GM18909 (cell line): ENCODE results near the gene VWA2.
A peak's percentile ranks its signal among the peaks of the same experiment; 100 is the strongest.

ENCODE experiments used
- ATAC-seq: cut with Tn5 transposase; IDR thresholded peaks from one replicate; pipeline ENCODE4 v1.9.1; 2021; ENCODE audit warnings: mild to moderate bottlenecking; ENCODE audit not compliant: unreplicated experiment, poor library complexity

VWA2 gene

GRCh38 chr10:114239117-114239993 is at the start of gene VWA2:
Gene VWA2, plus strand, starts transcription at chr10:114239254. Its CDS starts 9,460 bp downstream, at chr10:114248714.
- peak; percentile 50 for ATAC-seq

- no peak for ATAC-seq
Observed at GRCh38 chr10:114189700-114190099, 49.4 kb upstream of the VWA2 start.

- peak; percentile 92 for ATAC-seq
Observed at GRCh38 chr10:114195079-114195478, 44.0 kb upstream of the VWA2 start.

GRCh38 chr10:114199239-114199638 is 39.8 kb upstream of the VWA2 start:
- ATAC-seq = no peak

- ATAC-seq = no peak
Observed at GRCh38 chr10:114202812-114203211, 36.2 kb upstream of the VWA2 start.

- ATAC-seq = no peak
Observed at GRCh38 chr10:114206902-114207301, 32.2 kb upstream of the VWA2 start.

GRCh38 chr10:114207349-114207748 is 31.7 kb upstream of the VWA2 start:
- no peak for ATAC-seq

GRCh38 chr10:114208351-114208750 is 30.7 kb upstream of the VWA2 start:
- ATAC-seq = no peak

- no peak for ATAC-seq
Observed at GRCh38 chr10:114212153-114212552, 26.9 kb upstream of the VWA2 start.

GRCh38 chr10:114215033-114215432 is 24.0 kb upstream of the VWA2 start:
- ATAC-seq = no peak

GRCh38 chr10:114220281-114220680 is 18.8 kb upstream of the VWA2 start:
- no peak for ATAC-seq

- ATAC-seq = no peak
Observed at GRCh38 chr10:114221235-114221634, 17.8 kb upstream of the VWA2 start.

- ATAC-seq = no peak
Observed at GRCh38 chr10:114223066-114223465, 16.0 kb upstream of the VWA2 start.

GRCh38 chr10:114228156-114228555 is 10.9 kb upstream of the VWA2 start:
- no peak for ATAC-seq

- no peak for ATAC-seq
Observed at GRCh38 chr10:114232561-114233176, 6.4 kb upstream of the VWA2 start.

- no peak for ATAC-seq
Observed at GRCh38 chr10:114233482-114233881, 5.6 kb upstream of the VWA2 start.

- no peak for ATAC-seq
Observed at GRCh38 chr10:114234132-114234531, 4.9 kb upstream of the VWA2 start.

- no peak for ATAC-seq
Observed at GRCh38 chr10:114239994-114240345, 916 bp downstream of the VWA2 start.

GRCh38 chr10:114242235-114242634 is 3.2 kb downstream of the VWA2 start:
- no peak for ATAC-seq

GRCh38 chr10:114243661-114244060 is 4.6 kb downstream of the VWA2 start:
- no peak for ATAC-seq

- no peak for ATAC-seq
Observed at GRCh38 chr10:114244126-114244525, 5.1 kb downstream of the VWA2 start.
